DMS79 (cell line): ENCODE results near the gene PGBD5.

Experiments
- DNase-seq: peaks from one replicate; lab custom pipeline; 2025; lab: John Stamatoyannopoulos, UW

Gene PGBD5

DNA sequence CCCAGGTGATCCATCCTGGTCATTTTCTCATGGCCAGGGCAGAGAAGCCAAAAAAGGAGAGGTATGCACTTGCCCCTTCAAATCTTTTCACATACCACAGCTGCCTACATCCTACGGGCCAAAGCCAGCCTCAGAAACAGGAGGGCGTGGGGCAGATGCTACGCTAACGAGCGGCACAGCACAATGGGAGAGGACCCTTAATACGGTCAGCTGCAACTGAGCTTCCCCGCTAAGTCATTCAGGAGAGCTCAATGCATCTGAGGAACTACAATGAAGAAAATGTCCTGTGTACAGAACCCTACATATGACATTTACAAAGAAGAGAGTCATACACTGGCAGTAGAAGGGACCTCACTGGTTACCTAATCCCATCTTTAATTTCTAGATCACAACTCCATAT is 78.2 kb downstream of the PGBD5 start:
- DNase-seq: no peak

DNA sequence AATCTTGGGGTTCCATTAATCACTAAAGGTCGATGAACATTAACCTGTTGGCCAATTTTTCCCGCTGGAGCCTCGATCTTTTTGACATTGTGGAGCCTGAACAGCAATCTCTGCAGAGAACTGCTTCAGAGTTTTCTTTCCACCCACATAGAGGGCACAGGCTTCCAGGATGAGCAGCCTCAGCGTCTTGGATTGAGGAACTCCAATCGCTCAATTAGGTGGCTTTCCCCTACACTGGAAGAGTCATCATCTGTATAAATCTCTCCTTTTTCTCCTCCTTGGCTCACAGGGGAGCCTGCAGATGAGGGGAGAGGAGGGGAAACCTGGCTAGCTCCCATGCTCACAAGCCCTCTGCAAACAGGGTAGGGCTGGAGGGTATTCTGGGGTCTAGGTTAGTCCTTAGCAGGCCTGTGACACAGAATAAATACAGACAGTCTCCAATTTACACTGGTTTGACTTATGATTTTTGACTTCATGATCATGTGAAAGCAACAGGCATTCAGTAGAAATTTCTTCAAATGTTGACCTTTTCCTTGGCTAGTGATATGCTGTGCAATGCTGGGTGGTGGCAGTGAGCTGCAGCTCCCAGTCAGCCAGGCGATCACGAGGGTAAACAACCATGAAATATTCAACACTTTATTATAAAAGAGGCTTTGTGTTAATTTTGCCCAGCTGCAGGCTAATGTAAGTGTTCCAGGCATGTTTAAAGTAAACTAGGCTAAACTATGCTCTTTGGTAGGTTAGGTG is 80.8 kb downstream of the PGBD5 start:
- DNase-seq: no peak

DNA sequence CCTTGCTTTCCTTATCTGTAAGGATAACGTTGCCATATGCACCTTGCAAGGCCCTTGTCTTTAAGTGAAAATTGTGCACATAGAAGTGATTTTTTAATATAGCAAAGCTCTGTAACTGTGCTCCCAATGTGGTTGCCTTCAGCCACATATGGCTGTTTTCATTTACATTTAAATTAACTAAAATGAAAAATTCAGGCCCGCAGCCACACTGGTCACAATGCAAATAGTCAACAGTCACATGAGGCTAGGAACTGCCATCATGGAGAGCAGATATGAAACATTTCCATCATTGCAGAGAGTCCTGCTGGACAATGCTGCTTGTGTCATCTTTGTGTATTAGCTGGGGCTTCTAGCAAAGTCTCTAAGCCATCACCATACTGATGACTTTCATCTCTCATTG is 83.4 kb downstream of the PGBD5 start:
- DNase-seq: no peak

DNA sequence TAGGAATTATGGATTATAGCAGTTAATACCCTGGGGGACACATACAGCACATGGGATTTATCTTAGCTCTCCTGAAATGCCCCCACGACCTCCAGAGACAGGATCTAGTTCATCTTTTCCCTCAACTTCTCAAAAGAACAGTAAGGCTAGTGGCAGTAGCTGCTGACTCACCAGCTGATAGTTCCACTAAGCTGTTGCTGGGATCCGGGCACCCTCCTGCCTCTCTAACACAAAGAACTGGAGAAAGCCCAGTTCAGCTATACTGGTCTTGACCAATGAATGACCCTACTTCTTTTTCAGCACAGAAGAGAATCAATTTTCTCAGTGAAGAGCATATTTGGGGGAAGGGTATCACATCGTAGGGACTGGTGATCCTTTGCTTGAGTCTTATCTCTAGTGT is 84.1 kb downstream of the PGBD5 start:
- no peak for DNase-seq

DNA sequence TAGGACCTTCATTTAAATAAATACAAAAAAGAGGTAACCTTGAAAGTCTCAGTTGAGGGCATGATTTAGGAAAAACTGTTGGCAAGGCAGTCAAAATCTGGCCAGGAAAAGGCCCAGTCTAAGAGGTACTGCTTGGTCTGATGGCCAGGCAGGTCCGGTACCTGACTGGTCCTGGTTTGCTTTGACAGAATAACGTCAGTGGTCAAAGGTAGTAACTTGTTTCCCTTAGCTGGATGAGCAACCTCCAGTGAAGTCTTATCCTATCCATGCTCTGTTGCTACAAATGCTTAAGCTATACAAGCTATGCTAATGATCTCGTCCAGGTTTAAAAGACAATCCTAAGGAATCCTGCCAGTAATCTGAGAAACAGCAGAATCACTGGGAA is 85.0 kb downstream of the PGBD5 start:
- no peak for DNase-seq

DNA sequence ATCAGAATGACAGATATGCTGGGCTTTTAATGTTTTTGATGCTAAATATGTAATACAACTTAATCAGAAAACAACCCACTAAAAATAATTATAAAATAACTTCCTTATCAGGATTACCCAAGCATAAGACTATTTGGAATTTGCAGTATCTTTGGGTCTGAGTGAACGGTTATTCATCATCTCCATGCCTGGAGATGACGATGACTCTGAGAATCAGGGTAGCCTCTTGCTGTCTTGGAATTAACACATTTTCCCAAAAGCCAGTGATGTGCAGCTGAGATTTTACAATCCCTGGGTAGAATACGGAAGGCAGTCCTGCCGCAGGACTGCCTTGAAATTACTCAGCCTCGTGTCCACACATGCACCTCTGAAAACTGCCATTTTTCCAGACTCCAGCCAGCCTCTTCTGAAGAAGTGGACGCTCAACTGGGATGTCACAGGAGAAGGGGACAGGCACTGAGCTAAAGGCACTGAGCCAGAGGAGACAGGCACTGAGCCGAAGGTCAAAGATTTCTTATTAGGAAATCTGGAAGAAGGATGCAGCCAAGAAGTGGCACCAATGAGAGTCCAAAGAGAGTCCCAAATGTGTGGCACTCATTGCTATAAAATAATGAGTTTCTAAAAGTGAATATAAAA is 85.5 kb downstream of the PGBD5 start:
- DNase-seq: no peak

DNA sequence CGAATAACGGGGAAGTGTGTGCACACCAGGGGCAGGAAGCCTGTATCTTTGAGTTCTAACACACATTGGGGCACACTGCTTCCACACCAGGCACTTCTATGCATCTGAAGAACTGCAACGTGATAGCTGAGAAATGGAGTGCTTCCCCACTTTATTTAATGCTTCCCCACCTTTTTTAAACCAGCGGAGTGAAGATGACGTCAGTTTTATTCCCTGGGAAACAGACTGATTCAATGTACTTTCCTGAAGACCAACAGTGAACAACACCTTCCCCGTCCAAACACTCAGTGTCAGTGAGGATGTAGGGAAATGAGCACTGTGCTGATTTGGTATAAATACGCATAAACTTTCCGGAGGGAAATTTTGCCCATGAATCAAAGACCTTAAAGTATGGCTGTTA is 87.1 kb downstream of the PGBD5 start:
- no peak for DNase-seq

DNA sequence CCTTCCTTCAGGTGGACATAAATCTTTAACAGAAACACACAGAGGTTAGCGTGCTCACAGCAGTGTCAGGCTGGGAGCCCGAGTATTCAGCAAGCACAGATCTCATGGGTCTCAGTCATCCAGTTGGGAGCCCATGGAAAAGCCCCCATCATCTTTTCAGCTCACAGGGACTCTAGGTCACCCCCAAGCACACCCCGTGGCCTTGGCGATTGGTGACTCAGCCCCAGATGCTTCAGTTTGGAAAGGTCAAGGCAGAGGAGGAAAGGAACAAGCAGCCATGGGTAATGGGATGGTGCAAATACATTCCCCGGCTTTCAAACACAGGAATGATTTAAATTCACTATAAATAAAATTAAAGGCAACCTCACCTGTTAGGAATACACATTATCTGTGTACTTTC is 88.9 kb downstream of the PGBD5 start:
- no peak for DNase-seq

DNA sequence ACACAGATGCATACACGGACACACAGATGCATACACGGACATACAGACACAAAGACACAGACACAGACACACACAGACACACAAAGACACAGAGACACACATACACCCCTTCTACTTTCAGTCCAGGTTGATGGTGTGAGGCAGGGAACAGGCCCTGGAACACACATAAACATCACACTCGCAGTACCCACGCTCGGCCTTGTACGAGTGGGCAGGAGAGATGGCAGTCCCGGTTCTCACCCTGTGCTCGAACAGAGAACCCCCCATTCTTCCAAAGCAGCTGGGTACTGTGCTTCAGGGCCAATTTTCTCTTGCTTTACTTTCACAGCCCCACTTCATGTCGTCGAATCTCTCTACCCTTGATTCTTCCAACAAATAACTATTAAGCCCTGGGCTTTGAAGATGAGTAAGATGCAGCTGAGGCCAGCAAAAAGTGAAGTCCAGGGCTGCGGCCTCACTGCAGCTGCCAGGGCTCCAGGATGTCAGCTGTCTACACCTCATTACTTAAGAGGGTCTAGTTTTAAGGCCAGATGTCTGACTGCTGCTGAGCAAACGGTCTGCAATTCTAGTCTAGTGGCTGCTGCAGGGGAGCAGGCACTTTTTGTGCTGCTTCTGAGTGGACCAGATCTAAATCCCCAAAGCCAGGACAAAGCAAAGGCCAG is 90.1 kb downstream of the PGBD5 start:
- no peak for DNase-seq

DNA sequence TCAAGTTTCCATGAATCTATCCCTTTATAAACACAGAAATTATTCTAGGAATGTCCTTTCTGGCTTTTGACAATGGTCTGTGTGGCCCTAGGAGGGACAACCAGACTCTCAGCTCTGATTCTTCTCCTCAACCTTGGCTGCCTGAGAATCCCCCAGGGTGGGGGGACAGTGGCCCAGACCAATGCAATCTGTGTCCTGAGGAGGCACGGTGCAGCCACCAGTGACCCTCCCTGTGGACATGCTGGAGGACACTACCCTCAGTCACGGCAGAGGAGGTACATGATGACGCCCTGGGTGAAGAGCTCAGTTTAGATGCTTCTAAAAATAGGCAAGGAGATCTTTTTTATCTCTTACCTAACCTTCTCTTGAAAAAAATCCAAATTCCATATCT is 91.7 kb downstream of the PGBD5 start:
- no peak for DNase-seq

DNA sequence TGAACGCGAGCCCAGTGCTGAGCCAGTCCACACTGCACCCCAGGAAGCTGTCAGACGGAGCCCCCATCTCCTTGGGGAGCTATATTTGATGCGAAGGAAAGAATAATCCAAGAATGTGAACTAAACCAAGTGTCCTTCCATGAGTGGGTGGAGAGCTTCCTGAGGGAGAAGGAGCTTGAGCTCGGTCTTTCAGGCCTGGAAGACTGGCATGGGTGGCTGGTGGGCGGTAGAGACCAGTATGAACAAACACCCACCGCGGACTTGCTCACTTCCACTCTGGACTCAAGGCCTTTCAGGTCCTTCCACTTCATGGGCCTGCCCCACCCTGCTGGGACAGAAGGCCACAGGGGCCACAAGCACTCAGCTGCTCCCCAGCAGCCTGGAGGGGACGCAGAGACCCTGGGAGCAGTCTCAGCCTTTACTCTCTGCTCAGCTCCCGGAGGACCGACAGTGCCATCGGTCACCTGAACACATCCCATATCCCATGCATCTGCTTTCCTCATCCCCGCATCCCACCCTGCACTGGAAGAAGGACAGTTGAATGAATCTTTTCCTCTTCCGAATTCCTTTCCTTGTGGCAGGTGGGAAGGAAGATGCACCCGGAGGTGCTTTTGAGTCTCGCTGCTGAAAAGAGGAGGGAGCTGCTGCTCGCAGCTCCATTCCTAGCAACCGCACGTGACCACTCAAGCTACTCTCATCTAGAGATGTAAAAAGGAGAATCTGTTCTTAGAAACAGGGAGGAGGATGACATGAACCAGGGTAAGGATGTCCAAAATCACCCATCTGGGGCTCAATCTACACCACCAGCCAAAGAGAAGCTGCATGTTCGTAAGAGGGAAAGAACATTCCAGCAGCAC is 92.3 kb downstream of the PGBD5 start:
- no peak for DNase-seq

DNA sequence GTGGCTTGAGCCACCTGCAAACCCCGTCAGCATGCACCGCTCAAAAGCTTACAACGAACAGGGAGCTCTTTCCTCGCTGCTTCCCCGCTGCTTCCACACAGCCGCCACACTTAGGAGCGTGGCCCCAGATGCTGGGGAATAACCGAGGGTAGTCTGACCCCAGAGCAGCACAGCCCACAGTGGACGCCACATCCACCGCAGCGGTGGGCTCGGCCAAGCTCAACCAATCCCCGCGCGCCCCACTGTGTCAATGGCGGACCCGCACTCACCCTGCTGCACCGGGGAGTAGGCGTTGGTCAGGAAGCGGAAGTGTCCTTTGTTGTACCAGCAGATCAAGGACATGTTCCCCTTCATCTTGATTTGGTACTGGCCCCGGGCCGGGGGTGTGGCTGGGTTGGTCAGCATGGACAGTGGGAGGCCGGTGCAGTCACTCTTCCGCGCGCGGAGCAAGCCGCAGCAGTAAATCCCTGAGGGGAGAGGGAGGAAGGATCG is 93.5 kb downstream of the PGBD5 start:
- DNase-seq: no peak

DNA sequence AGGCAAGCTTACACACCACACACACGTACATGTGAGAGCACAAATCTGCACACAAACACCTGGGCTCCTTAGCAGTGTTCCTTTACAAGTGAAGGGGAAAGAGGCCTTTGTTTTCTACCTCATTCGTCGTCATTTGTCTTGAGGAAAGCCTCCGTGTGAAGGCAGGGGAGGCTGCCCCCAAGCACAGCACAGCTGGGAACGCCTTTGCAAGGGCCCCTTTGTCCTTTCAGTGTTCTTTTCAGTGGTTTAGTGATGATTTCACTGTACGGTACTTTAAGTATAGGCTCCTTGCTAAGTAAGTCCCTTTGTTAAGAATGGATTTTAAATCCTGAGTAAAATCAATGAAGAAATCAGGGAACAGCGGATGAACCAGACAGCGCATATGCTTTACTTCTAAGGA is 94.1 kb downstream of the PGBD5 start:
- DNase-seq: no peak

DNA sequence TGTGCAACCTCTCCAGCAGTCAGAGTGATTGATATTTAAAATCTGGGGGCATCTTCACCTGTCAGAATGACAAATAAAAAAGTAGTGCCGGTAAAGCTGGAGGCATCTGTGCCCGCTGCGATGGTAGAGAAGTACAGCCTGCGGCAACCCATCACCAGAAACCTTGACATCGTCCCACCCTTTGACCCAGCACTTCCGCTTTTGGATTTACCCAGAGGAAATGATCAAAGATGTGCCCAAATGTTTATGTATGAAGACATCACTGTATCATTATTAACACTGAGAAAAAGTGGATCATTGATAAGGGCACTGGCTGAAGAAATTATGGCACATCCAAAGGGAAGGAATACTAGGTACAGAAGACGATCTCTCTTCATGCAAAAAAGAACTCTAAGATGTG is 96.0 kb downstream of the PGBD5 start:
- DNase-seq: no peak

DNA sequence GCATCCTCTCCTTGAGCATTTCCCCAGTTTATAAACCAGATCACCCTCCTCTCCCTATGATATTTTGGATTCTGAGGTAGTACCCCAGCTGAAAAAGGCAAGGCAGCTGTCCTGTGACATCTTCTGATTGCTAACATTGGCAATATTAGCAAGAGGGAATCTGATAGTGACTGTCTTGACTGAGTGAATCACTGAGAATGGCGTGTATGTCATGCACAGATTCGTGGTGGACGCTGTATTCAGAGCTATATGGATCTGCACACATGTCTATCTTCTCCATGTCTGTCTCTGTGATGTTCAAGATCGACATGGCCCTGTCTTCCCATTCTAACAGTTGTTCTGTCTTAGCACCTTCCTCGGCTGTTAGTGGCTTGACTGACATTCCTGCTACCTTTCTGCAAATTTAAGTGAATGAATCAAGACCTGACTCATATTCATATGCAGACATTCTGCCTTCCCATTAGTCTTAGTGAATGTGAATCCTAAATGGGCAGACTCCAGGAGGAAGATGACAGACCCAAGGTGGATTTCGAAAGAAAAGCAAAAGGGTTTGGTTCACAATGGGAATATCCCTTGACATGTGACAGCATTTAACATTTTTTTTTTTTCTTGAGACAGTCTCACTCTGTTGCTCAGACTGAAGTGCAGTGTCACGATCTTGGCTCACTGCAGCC is 97.7 kb downstream of the PGBD5 start:
- DNase-seq: no peak

DNA sequence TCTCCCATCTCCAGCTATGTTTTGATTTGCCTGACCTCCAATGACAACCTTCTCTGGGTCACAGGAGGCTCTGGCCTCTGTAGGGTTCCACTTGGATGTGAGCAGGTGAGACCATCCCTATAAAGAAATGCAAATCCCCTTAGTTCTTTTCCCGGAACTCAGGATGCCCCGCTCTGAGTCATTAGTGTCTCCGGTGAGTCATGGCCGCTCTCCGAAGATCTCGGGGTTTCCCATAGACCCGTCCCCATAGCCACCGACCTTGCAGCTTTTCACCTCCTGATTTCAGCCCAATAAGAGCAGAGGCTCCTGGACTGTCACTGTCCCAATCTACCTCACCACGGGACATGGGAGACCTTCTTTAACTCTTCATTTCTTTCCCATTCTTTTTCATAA is 98.2 kb downstream of the PGBD5 start:
- DNase-seq: no peak

DNA sequence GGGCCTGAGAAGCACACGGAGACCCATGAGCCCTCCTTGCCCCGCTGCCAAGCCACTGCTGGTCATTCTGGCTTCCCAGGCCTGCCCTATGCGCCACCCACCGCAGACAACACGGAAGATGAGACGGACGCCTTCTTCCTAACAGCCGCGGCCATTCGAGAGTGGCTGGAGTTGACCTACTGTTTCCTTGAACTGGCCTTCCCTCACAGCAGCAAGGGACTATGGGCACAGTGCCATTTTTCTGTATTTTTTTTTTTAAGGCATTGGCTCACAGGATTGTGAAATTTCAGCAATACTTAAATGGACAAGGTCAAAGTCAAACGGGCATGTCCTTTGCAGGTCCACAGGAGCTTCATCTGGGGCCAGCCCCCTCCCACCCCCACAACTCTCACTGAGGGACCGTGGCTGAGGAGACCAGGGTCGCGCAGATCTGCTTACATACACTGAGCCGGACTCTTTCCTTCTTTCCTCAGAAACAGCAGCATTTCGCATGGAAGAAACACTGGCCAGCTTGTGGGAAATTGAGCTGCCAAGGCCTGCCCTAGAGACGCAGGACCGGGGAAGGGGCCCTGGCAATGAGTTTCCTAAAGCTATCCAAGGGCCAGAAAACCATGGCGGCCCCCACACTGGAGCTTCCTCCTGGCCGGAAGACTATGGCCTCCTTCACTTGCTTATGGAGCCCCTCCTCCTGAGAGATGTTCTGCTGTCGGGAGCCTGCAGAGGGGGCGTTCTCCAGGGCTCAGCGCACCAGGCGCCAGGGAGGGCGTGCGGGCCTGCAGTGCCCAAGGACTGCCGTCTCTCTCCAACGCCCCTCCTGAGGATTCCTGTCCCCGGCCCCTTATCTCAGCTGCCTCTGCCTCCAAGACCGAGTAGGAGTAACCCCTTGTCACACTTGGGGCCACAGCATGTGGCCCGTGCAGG is 98.9 kb downstream of the PGBD5 start:
- DNase-seq: no peak

DNA sequence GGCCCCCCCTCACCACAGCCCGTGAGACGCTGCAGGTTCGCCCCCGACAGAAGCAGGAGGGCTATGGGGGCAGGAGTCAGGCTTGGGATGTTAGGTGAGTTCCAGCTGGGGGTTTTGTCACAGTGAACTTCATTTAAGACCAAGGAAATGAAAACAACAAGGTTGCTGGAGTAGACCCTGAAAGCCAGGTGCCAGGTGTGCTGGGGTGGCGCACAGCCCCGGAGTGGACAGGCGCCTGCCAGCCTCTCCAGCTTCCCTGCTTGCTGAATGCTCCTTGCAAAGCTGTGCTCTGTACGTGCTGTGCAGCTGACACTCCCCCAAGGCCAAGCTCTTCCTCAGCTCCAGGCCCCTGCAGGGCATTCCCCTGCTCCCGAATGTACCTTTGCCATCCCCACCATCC is 102.4 kb downstream of the PGBD5 start:
- no peak for DNase-seq

DNA sequence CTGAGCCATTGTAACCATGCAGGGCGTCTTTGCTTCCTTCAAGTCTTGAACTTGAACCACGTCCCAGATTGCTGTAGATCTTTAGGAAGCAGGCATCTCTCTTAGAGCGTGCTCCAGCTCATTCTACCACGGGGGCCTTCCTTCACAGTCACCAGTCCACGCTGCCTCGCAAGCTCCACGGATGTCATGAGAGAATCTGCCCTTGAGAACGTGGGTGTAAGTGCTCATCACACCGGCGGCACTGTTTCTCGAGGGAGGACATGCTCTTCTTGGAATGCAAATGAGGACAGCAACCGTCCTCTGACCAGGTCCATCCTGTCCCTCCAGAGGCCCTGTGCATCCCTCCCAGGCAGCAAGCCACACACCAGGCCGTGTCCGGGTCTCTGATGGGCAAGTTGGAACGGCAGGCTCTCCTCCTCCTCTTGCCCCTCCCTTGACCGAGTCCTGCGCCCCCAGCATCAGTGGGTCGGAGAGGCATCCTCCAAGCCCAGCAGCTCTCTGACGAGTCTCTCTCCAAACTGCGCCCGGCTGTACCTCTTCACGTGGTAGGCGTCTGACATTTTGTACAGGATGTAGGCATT is 103.1 kb downstream of the PGBD5 start:
- no peak for DNase-seq

DNA sequence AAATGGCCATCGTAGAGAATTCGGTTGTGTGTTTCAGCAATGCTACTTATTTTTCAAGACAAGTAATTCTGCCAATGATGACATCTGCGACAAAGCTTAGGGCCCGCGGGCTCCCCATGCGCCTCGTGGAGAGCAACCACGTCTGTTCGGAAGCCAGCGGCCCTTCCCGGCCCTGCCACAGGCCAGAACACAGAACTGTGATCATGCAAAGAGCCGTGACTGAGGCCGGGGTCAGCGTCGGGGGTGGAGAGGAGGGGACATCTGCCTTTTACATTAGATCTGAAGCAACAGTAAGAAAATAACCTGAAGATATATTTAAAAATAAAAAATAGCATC is 103.7 kb downstream of the PGBD5 start:
- DNase-seq: no peak
